Neural cell (in vitro differentiated cells): ENCODE measurements around the gene UBE3A. TPM values are rescaled to one million over a fixed set of nuclear protein-coding genes. Genes with fewer than 3 reads are reported as not detected.

Experiments
- H2AFZ ChIP-seq: fragments of 200-600, 300-800 bp; sonication (generic), shearing (Covaris generic); 2 replicates; pipeline ENCODE4 v1.6.0; 2014; ENCODE audit warnings: low read depth, mild to moderate bottlenecking, antibody characterized with exemption, low read length, moderate library complexity
- H3F3A ChIP-seq: fragments of 200-600 bp; shearing (Covaris generic); 2 replicates; pipeline ENCODE4 v1.6.1; 2016; ENCODE audit warnings: mild to moderate bottlenecking, moderate library complexity, mixed read lengths, antibody characterized with exemption, low read length; ENCODE audit not compliant: insufficient read depth, poor library complexity, severe bottlenecking
- H3K27ac ChIP-seq: fragments of 200-600, 300-800 bp; sonication (generic), shearing (Covaris generic); 2 replicates; pipeline ENCODE4 v1.5.1; 2014; ENCODE audit warnings: mild to moderate bottlenecking, low read length, moderate library complexity
- H3K27me3 ChIP-seq: fragments of 300-800, 200-600 bp; sonication (generic), shearing (Covaris generic); 2 replicates; pipeline ENCODE4 v1.6.0; 2014; ENCODE audit warnings: mild to moderate bottlenecking, low read depth, low read length, moderate library complexity; ENCODE audit not compliant: insufficient read depth
- H3K36me3 ChIP-seq: fragments of 300-800, 200-600 bp; sonication (generic), shearing (Covaris generic); 2 replicates; pipeline ENCODE4 v1.5.1; 2014; ENCODE audit warnings: mild to moderate bottlenecking, antibody characterized with exemption, low read length, moderate library complexity; ENCODE audit not compliant: insufficient read depth
- H3K4me2 ChIP-seq: fragments of 300-800, 200-600 bp; sonication (generic), shearing (Covaris generic); 2 replicates; pipeline ENCODE4 v1.6.0; 2014; ENCODE audit warnings: mild to moderate bottlenecking, low read length
- H3K4me3 ChIP-seq: fragments of 300-800, 200-600 bp; sonication (generic), shearing (Covaris generic); 2 replicates; pipeline ENCODE4 v1.5.1; 2014; ENCODE audit warnings: mild to moderate bottlenecking, low read length, moderate library complexity
- H3K79me2 ChIP-seq: fragments of 200-600 bp; shearing (Covaris generic); replicated peaks from 2 replicates; pipeline ENCODE4 v1.6.0; 2014; ENCODE audit warnings: mild to moderate bottlenecking, low read length, moderate library complexity; ENCODE audit not compliant: insufficient read depth
- H3K9ac ChIP-seq: fragments of 300-800, 200-600 bp; sonication (generic), shearing (Covaris generic); 2 replicates; pipeline ENCODE4 v1.6.1; 2016; ENCODE audit warnings: mild to moderate bottlenecking, low read length, mixed read lengths
- H3K9me2 ChIP-seq: fragments of 200-600 bp; shearing (Covaris generic); 2 replicates; pipeline ENCODE4 v1.6.1; 2016; ENCODE audit warnings: mild to moderate bottlenecking, low read length, mixed read lengths; ENCODE audit not compliant: insufficient read depth
- H3K9me3 ChIP-seq: fragments of 200-600, 300-800 bp; sonication (generic), shearing (Covaris generic); 2 replicates; pipeline ENCODE4 v1.6.1; 2016; ENCODE audit warnings: mild to moderate bottlenecking, mixed run types, low read length, moderate library complexity, mixed read lengths
- H4K20me1 ChIP-seq: fragments of 200-600 bp; shearing (Covaris generic); 2 replicates; pipeline ENCODE4 v1.6.1; 2016; ENCODE audit warnings: mild to moderate bottlenecking, mixed run types; ENCODE audit not compliant: insufficient read depth
- CTCF ChIP-seq: fragments of 450-650 bp; IDR thresholded peaks from 2 replicates; pipeline ENCODE4 v1.5.1; 2014; ENCODE audit warnings: antibody characterized with exemption, mild to moderate bottlenecking, moderate library complexity; ENCODE audit not compliant: poor library complexity, severe bottlenecking
- EP300 ChIP-seq: fragments of 450-650 bp; conservative IDR thresholded peaks from 2 replicates; pipeline ENCODE4 v1.6.1; 2014; ENCODE audit warnings: antibody characterized with exemption, mild to moderate bottlenecking, moderate library complexity; ENCODE audit not compliant: poor library complexity, severe bottlenecking
- EZH2 ChIP-seq: fragments of 200-600, 300-800 bp; shearing (Covaris generic), sonication (generic); IDR thresholded peaks from 2 replicates; pipeline ENCODE4 v1.6.1; 2014; ENCODE audit warnings: antibody characterized with exemption, low read length, borderline replicate concordance, mild to moderate bottlenecking; ENCODE audit not compliant: insufficient read depth, poor library complexity, severe bottlenecking
- MXI1 ChIP-seq: fragments of 450-650 bp; conservative IDR thresholded peaks from 2 replicates; pipeline ENCODE4 v1.6.1; 2014; ENCODE audit warnings: antibody characterized with exemption, mild to moderate bottlenecking; ENCODE audit not compliant: poor library complexity, severe bottlenecking
- POLR2AphosphoS5 ChIP-seq: IDR thresholded peaks from 2 replicates; pipeline ENCODE4 v1.6.1; 2012
- RAD21 ChIP-seq: fragments of 450-650 bp; conservative IDR thresholded peaks from 2 replicates; pipeline ENCODE4 v1.6.1; 2014; ENCODE audit warnings: antibody characterized with exemption, mild to moderate bottlenecking, moderate library complexity
- REST ChIP-seq: IDR thresholded peaks from 2 replicates; pipeline ENCODE4 v1.6.1; 2012; ENCODE audit warnings: borderline replicate concordance
- SMC3 ChIP-seq: fragments of 450-650 bp; conservative IDR thresholded peaks from 2 replicates; pipeline ENCODE4 v1.6.1; 2014; ENCODE audit warnings: antibody characterized with exemption, mild to moderate bottlenecking, moderate library complexity; ENCODE audit not compliant: poor library complexity
- TAF1 ChIP-seq: IDR thresholded peaks from 2 replicates; pipeline ENCODE4 v1.6.1; 2012; ENCODE audit warnings: low read depth
- polyA plus RNA-seq: library from polyadenylated mRNA; depleted of rRNA; stranded (reverse); fragments of >200 nt; gene quantifications from 2 replicates; pipeline ENCODE4 v1.2.3, GENCODE V29; 2014

The UBE3A gene
- polyA plus RNA-seq, 1 donor from 2014 or later: 98.5 TPM

- Histone ChIP-seq H3K36me3 (no peaks in the 10 kb centered on the region), H3K27ac (no peak overlapping the region), H3K9ac (no peak overlapping the region)
These were observed 109.1 kb downstream of the UBE3A start for GRCh38 chr15:25329696-25330095.

GRCh38 chr15:25327686-25328085 lies 111.1 kb downstream of the UBE3A start:
- no peaks in the 10 kb centered on the region for H4K20me1 ChIP-seq
- H3K79me2 ChIP-seq: no peaks in the 10 kb centered on the region
- H3K36me3 ChIP-seq: no peaks in the 10 kb centered on the region
- H3K27ac ChIP-seq: no peak overlapping the region
- no peaks in the 10 kb centered on the region for H3K9me2 ChIP-seq
- no peak overlapping the region for H3K9ac ChIP-seq
- TF ChIP-seq POLR2AphosphoS5 (no peak), REST (no peak), CTCF (no peak), SMC3 (no peak), EZH2 (no peak), MXI1 (no peak), RAD21 (no peak), EP300 (no peak), TAF1 (no peak)
- H3F3A ChIP-seq: no peaks in the 10 kb centered on the region
- H3K9me3 ChIP-seq: no peaks in the 10 kb centered on the region
- H3K27me3 ChIP-seq: no peaks in the 10 kb centered on the region
- H3K4me2 ChIP-seq: no peak overlapping the region
- no peak overlapping the region for H2AFZ ChIP-seq
- H3K4me3 ChIP-seq: no peak overlapping the region

More at GRCh38 chr15:25329696-25330095, 109.1 kb downstream of the UBE3A start:
- H3K9me2 ChIP-seq: no peaks in the 10 kb centered on the region
- H3K9me3 ChIP-seq: no peaks in the 10 kb centered on the region
- TF ChIP-seq SMC3 (no peak), RAD21 (no peak), CTCF (no peak)
- H2AFZ ChIP-seq: no peak overlapping the region
- H3K4me2 ChIP-seq: no peak overlapping the region
- H3K27me3 ChIP-seq: no peaks in the 10 kb centered on the region
- H4K20me1 ChIP-seq: no peaks in the 10 kb centered on the region
- H3K79me2 ChIP-seq: no peaks in the 10 kb centered on the region
- H3F3A ChIP-seq: no peaks in the 10 kb centered on the region
- no peak overlapping the region for H3K4me3 ChIP-seq
